ENCODE measurements around the gene CARNS1. TPM values are rescaled to one million over a fixed set of nuclear protein-coding genes. Genes with fewer than 3 reads are reported as not detected.
"Not testable (repeated sequence)": the region's sequence is repeated elsewhere in the genome, so short reads cannot be mapped to it uniquely, and the experiment has no call there.

The CARNS1 gene
- total RNA-seq, 1 donor from 2014 or later, result 0.62 TPM

GRCh38 chr11:67403085-67403484 is 12.4 kb upstream of the CARNS1 start:
- not testable (repeated sequence) for H3K27me3 Mint-ChIP-seq (ENCODE audit: insufficient read depth); H3K9me3 Mint-ChIP-seq; DNase-seq (ENCODE audit: low spot score)
- H3K4me3 Mint-ChIP-seq, result peak overlapping the region; percentile 88
- H3K4me1 Mint-ChIP-seq (ENCODE audit: low read depth), result peaks cover 49% of the 10 kb centered on the region
- peak overlapping the region; percentile 88 for H3K27ac Mint-ChIP-seq
- H3K36me3 Mint-ChIP-seq (ENCODE audit: low read depth), result peaks cover 31% of the 10 kb centered on the region
- intact Hi-C loops (cut with micrococcal nuclease), result loop anchor here (1.0 to 10.0 kb wide), 5 partner anchors 25 to 1548 kb away; partner anchors contain the start of genes CFL1, GRK2, NDUFV1 and RPS6KB2

GRCh38 chr11:67404515-67405195 is 10.8 kb upstream of the CARNS1 start:
- H3K9me3 Mint-ChIP-seq, result no peaks in the 10 kb centered on the region
- peak; percentile 46 for DNase-seq (ENCODE audit: low spot score)
- peaks cover 34% of the 10 kb centered on the region for H3K36me3 Mint-ChIP-seq (ENCODE audit: low read depth)
- peak overlapping the region; percentile 88 for H3K4me3 Mint-ChIP-seq
- H3K27ac Mint-ChIP-seq, result peak overlapping the region; percentile 88
- H3K27me3 Mint-ChIP-seq (ENCODE audit: insufficient read depth), result no peaks in the 10 kb centered on the region
- peaks cover 58% of the 10 kb centered on the region for H3K4me1 Mint-ChIP-seq (ENCODE audit: low read depth)
- intact Hi-C loops (cut with micrococcal nuclease), result loop anchor here (5.0 to 10.0 kb wide), 5 partner anchors 137 to 1550 kb away; partner anchors contain the start of genes CFL1, CHKA, GRK2 and NDUFV1

- peaks cover 35% of the 10 kb centered on the region for H3K36me3 Mint-ChIP-seq (ENCODE audit: low read depth)
- H3K4me3 Mint-ChIP-seq, result peak overlapping the region; percentile 88
- H3K27ac Mint-ChIP-seq, result peak overlapping the region; percentile 88
- no peaks in the 10 kb centered on the region for H3K9me3 Mint-ChIP-seq
- H3K27me3 Mint-ChIP-seq (ENCODE audit: insufficient read depth), result no peaks in the 10 kb centered on the region
- H3K4me1 Mint-ChIP-seq (ENCODE audit: low read depth), result peaks cover 60% of the 10 kb centered on the region
- intact Hi-C loops (cut with micrococcal nuclease), result loop anchor here (5.0 to 10.0 kb wide), 3 partner anchors 200 to 1550 kb away; partner anchors contain the start of genes CFL1, CHKA and NDUFV1
- no peak for DNase-seq (ENCODE audit: low spot score)
Observed at GRCh38 chr11:67405196-67405567, 10.3 kb upstream of the CARNS1 start.

GRCh38 chr11:67405688-67406339 is 9.7 kb upstream of the CARNS1 start:
- no peak for DNase-seq (ENCODE audit: low spot score)
- peak overlapping the region; percentile 92 for H3K27ac Mint-ChIP-seq
- H3K36me3 Mint-ChIP-seq (ENCODE audit: low read depth), result peaks cover 32% of the 10 kb centered on the region
- H3K4me3 Mint-ChIP-seq, result peak overlapping the region; percentile 88
- intact Hi-C loops (cut with micrococcal nuclease), result loop anchor here (5.0 to 10.0 kb wide), 3 partner anchors 199 to 1551 kb away; partner anchors contain the start of genes CFL1, CHKA and NDUFV1
- no peaks in the 10 kb centered on the region for H3K9me3 Mint-ChIP-seq
- peaks cover 56% of the 10 kb centered on the region for H3K4me1 Mint-ChIP-seq (ENCODE audit: low read depth)
- H3K27me3 Mint-ChIP-seq (ENCODE audit: insufficient read depth), result no peaks in the 10 kb centered on the region

- Mint-ChIP-seq H3K4me1 (ENCODE audit: low read depth) (peaks cover 56% of the 10 kb centered on the region), H3K36me3 (ENCODE audit: low read depth) (peaks cover 32% of the 10 kb centered on the region), H3K9me3 (no peaks in the 10 kb centered on the region), H3K27me3 (ENCODE audit: insufficient read depth) (no peaks in the 10 kb centered on the region), H3K27ac (peak overlapping the region; percentile 92), H3K4me3 (peak overlapping the region; percentile 88)
- intact Hi-C loops (cut with micrococcal nuclease), result loop anchor here (5.0 to 10.0 kb wide), 3 partner anchors 198 to 1552 kb away; partner anchors contain the start of genes CFL1, CHKA and NDUFV1
- DNase-seq (ENCODE audit: low spot score), result no peak
Observed at GRCh38 chr11:67406420-67406968, 9.0 kb upstream of the CARNS1 start.

GRCh38 chr11:67406969-67407687 is 8.3 kb upstream of the CARNS1 start:
- no peaks in the 10 kb centered on the region for H3K27me3 Mint-ChIP-seq (ENCODE audit: insufficient read depth)
- no peak for DNase-seq (ENCODE audit: low spot score)
- peaks cover 32% of the 10 kb centered on the region for H3K36me3 Mint-ChIP-seq (ENCODE audit: low read depth)
- intact Hi-C loops (cut with micrococcal nuclease), result loop anchor here (1.0 to 10.0 kb wide), 4 partner anchors 99 to 1552 kb away; partner anchors contain the start of genes CFL1, CHKA and NDUFV1
- H3K27ac Mint-ChIP-seq, result peak overlapping the region; percentile 92
- H3K9me3 Mint-ChIP-seq, result no peaks in the 10 kb centered on the region
- H3K4me3 Mint-ChIP-seq, result peak overlapping the region; percentile 88
- H3K4me1 Mint-ChIP-seq (ENCODE audit: low read depth), result peaks cover 63% of the 10 kb centered on the region

- Mint-ChIP-seq H3K4me1 (ENCODE audit: low read depth) (peaks cover 69% of the 10 kb centered on the region), H3K36me3 (ENCODE audit: low read depth) (peaks cover 32% of the 10 kb centered on the region), H3K27ac (peak overlapping the region; percentile 92), H3K4me3 (peak overlapping the region; percentile 88), H3K9me3 (no peaks in the 10 kb centered on the region), H3K27me3 (ENCODE audit: insufficient read depth) (no peaks in the 10 kb centered on the region)
- DNase-seq (ENCODE audit: low spot score), result no peak
- intact Hi-C loops (cut with micrococcal nuclease), result loop anchor here (1.0 to 10.0 kb wide), 4 partner anchors 99 to 1553 kb away; partner anchors contain the start of genes CFL1, CHKA and NDUFV1
Observed at GRCh38 chr11:67407688-67408163, 7.8 kb upstream of the CARNS1 start.

- peak overlapping the region; percentile 92 for H3K27ac Mint-ChIP-seq
- no peak for DNase-seq (ENCODE audit: low spot score)
- H3K27me3 Mint-ChIP-seq (ENCODE audit: insufficient read depth), result peaks cover 2% of the 10 kb centered on the region
- H3K4me3 Mint-ChIP-seq, result peak overlapping the region; percentile 88
- no peaks in the 10 kb centered on the region for H3K9me3 Mint-ChIP-seq
- H3K36me3 Mint-ChIP-seq (ENCODE audit: low read depth), result peaks cover 34% of the 10 kb centered on the region
- intact Hi-C loops (cut with micrococcal nuclease), result loop anchor here (1.0 to 10.0 kb wide), 4 partner anchors 13 to 1554 kb away; partner anchors contain the start of genes CFL1, CHKA and NDUFV1
- peaks cover 77% of the 10 kb centered on the region for H3K4me1 Mint-ChIP-seq (ENCODE audit: low read depth)
Observed at GRCh38 chr11:67408437-67409200, 6.9 kb upstream of the CARNS1 start.

GRCh38 chr11:67409261-67409666 is 6.2 kb upstream of the CARNS1 start:
- intact Hi-C loops (cut with micrococcal nuclease), result loop anchor here (1.0 to 10.0 kb wide), 4 partner anchors 12 to 1554 kb away; partner anchors contain the start of genes CFL1, CHKA and NDUFV1
- H3K9me3 Mint-ChIP-seq, result no peaks in the 10 kb centered on the region
- H3K4me1 Mint-ChIP-seq (ENCODE audit: low read depth), result peaks cover 75% of the 10 kb centered on the region
- H3K27me3 Mint-ChIP-seq (ENCODE audit: insufficient read depth), result peaks cover 2% of the 10 kb centered on the region
- DNase-seq (ENCODE audit: low spot score), result peak; percentile 78
- peaks cover 32% of the 10 kb centered on the region for H3K36me3 Mint-ChIP-seq (ENCODE audit: low read depth)
- H3K4me3 Mint-ChIP-seq, result peak overlapping the region; percentile 88
- H3K27ac Mint-ChIP-seq, result peak overlapping the region; percentile 94

GRCh38 chr11:67409781-67410368 is 5.6 kb upstream of the CARNS1 start:
- Mint-ChIP-seq H3K4me3 (peak overlapping the region; percentile 84), H3K27me3 (ENCODE audit: insufficient read depth) (peaks cover 7% of the 10 kb centered on the region), H3K27ac (peak overlapping the region; percentile 94), H3K36me3 (ENCODE audit: low read depth) (peaks cover 28% of the 10 kb centered on the region), H3K9me3 (no peaks in the 10 kb centered on the region), H3K4me1 (ENCODE audit: low read depth) (peaks cover 69% of the 10 kb centered on the region)
- intact Hi-C loops (cut with micrococcal nuclease), result loop anchor here (1.0 to 10.0 kb wide), 4 partner anchors 11 to 1555 kb away; partner anchors contain the start of genes CFL1, CHKA and NDUFV1
- no peak for DNase-seq (ENCODE audit: low spot score)

- intact Hi-C loops (cut with micrococcal nuclease), result no loop called here
- Mint-ChIP-seq H3K27me3 (ENCODE audit: insufficient read depth) (peaks cover 10% of the 10 kb centered on the region), H3K4me3 (peak overlapping the region; percentile 84), H3K36me3 (ENCODE audit: low read depth) (peaks cover 28% of the 10 kb centered on the region), H3K4me1 (ENCODE audit: low read depth) (peaks cover 64% of the 10 kb centered on the region), H3K9me3 (no peaks in the 10 kb centered on the region), H3K27ac (peak overlapping the region; percentile 71)
- no peak for DNase-seq (ENCODE audit: low spot score)
Observed at GRCh38 chr11:67410369-67410831, 5.1 kb upstream of the CARNS1 start.

All from activated T-helper 1 cell treated with anti-CD3 and anti-CD28 coated beads, Interleukin-12 subunit alpha, Interleukin-12 subunit beta, Interleukin-2, Interleukin-4 antibody, amounts not matched to agents 30 ng/mL and 10 ng/mL and 1 ng/mL, durations not matched to agents 14 hours and 24 hours and 36 hours (primary cell).